HG02981 (cell line): ENCODE results near the gene XAGE3.
"Not testable (repeated sequence)": the region's sequence is repeated elsewhere in the genome, so short reads cannot be mapped to it uniquely, and the experiment has no call there.

Experiments
- ATAC-seq: cut with Tn5 transposase; IDR thresholded peaks from one replicate; pipeline ENCODE4 v1.9.1; 2021; ENCODE audit warnings: mild to moderate bottlenecking, moderate library complexity; ENCODE audit not compliant: unreplicated experiment

Gene XAGE3

GRCh38 chrX:52852110-52852860 is 15.6 kb downstream of the XAGE3 start:
- no peak for ATAC-seq

- ATAC-seq: not testable (repeated sequence)
Measured at GRCh38 chrX:52843619-52844018, 24.3 kb downstream of the XAGE3 start.

DNA sequence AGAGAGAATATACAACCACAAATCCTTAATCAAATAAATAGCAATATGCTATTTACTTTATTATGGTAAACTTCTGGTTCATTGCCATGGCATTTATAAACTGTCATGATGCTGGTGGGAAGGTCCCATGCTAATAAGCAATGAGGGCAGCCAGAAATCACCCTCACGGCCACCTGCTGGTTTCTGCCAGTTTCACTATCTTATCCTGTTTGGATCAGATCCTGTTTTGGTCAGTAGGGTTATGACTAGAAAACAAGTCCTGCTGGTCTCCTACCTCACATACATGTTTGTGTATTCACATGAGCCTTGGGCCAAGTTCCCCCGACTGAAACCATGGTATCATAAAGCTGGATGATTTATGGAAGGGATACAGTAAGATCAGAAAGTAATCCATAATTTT is 28.7 kb downstream of the XAGE3 start:
- ATAC-seq: no peak

GRCh38 chrX:52830551-52830950 is 37.3 kb downstream of the XAGE3 start:
- no peak for ATAC-seq

- no peak for ATAC-seq
Measured at GRCh38 chrX:52824608-52825007, 43.3 kb downstream of the XAGE3 start.

DNA sequence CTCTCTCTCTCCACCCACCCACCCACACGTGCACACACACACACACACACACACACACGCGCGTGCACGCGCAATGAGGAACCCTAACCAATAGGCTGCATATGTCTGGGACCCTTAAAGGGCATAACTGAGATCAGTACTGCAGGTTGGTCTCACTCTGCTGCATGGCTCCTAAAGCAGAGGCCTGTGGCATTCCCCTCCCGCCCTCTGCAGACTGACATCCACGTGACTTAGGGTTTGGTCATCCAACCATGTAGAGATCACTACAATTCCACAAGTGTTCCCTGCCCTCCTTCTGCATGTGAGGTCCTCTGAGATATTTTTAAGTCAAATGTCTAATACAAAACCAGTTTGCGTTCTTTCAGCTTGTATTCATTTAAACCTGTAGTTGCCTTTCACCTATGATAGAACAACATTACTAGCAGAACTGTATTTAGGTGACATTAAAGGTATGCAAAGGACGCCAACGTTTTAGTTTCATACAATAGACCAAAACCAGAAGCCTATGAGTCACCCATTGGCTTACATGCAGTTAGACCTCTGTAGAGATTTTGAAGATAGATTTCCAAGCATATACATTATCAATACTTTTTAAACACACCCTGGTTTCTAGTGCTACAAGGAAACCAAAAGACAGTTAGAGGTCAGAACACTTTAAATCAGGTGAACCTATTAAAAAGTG is 46.7 kb downstream of the XAGE3 start:
- no peak for ATAC-seq

GRCh38 chrX:52819788-52820187 is 48.1 kb downstream of the XAGE3 start:
- no peak for ATAC-seq
